Measurements from ENCODE around the gene RPL4. TPM values are rescaled to one million over a fixed set of nuclear protein-coding genes. Genes with fewer than 3 reads are reported as not detected.
A peak's percentile ranks its signal among the peaks of the same experiment; 100 is the strongest.

Gene RPL4
- total RNA-seq, 1 experiment from 2014 or later: 5,364 TPM

GRCh38 chr15:66459818-66460615 lies 44.6 kb downstream of the RPL4 start:
- peak; percentile 26 for DNase-seq (ENCODE audit: low spot score)

GRCh38 chr15:66456211-66456610 lies 48.4 kb downstream of the RPL4 start:
- no peak for DNase-seq (ENCODE audit: low spot score)

- DNase-seq (ENCODE audit: low spot score): no peak
Observed at GRCh38 chr15:66454143-66454542, 50.5 kb downstream of the RPL4 start.

- no peak for DNase-seq (ENCODE audit: low spot score)
Observed at GRCh38 chr15:66452971-66453580, 51.6 kb downstream of the RPL4 start.

GRCh38 chr15:66452420-66452819 lies 52.2 kb downstream of the RPL4 start:
- no peak for DNase-seq (ENCODE audit: low spot score)

Small RNA genes lying within 50 kb of the gene (small RNA-seq; reads per million reads assigned to genes)
- gene MIR4512: not detected
- gene RF01159: not detected
- gene SNORD16: not detected
- gene SNORD18A: not detected
- not detected for gene SNORD18B
- not detected for gene SNORD18C

Other genes with a start within 250 kb of the RPL4 start
- 5.7 and 14.5 TPM in 2 replicates for gene DIS3L, start 211.3 kb downstream of the RPL4 start, total RNA-seq (2014; rRNA removed; shearing (Covaris generic))
- 8.9 and 11.3 TPM in 2 replicates for gene TIPIN, start 148.2 kb downstream of the RPL4 start, total RNA-seq (2014; rRNA removed; shearing (Covaris generic))
- 57.1 and 61.7 TPM in 2 replicates for gene MAP2K1, start 117.9 kb downstream of the RPL4 start, total RNA-seq (2014; rRNA removed; shearing (Covaris generic))
- 27.9 and 32.3 TPM in 2 replicates for gene SNAPC5, start 7.1 kb downstream of the RPL4 start, total RNA-seq (2014; rRNA removed; shearing (Covaris generic))
- 9.2 and 15.4 TPM in 2 replicates for gene ZWILCH, start 471 bp upstream of the RPL4 start, total RNA-seq (2014; rRNA removed; shearing (Covaris generic))
- not detected in 2 replicates for gene LCTL, start 61.1 kb upstream of the RPL4 start, total RNA-seq (2014; rRNA removed; shearing (Covaris generic))
- 101 and 123 TPM in 2 replicates for gene SMAD6, start 197.4 kb upstream of the RPL4 start, total RNA-seq (2014; rRNA removed; shearing (Covaris generic))

Data from HT-29 (cell line).